ENCODE measurements around the gene GPX6. TPM values are rescaled to one million over a fixed set of nuclear protein-coding genes. Genes with fewer than 3 reads are reported as not detected.
A peak's percentile ranks its signal among the peaks of the same experiment; 100 is the strongest.

GPX6 gene
- total RNA-seq, 4 donors from 2014 or later = not detected

DNA sequence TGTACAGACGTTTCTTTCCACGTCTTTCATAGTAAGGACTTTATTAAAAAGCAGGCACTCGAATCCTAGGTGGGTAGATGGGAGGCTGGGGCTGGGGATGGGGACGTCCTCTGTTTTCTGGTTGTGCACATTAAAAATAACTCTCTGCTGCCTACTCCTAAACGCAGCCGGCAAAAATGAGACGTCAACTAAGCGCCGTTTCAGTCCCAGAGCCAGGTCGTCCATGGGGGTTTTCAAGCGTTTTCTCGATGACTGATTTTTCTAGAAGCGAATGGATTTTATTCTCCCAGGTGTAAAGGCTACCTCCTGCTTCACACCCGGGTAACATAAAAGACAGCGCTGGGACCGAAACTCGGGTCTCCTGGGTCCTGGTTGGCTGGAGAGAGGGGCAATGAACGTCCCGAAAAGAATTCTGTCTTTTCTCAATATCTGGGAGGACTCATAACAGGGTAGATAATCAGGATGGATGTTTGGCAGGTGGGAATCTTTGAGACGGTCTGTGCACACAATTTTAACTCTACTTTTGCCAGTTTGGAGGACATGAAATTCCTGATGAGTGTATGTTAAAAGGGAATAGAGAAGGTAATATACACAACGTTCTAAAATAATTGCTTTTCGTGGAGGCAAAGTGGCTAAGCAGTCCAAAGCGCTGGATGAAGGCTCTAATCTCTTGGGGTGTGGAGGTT is 25.2 kb downstream of the GPX6 start:
- Histone ChIP-seq H3K4me3 (peak overlapping the region in 2 of 4 donors; percentile 20 to 34), H3K27ac (peak overlapping the region in 1 of 4 donors; percentile 37), H3K4me1 (no peaks in the 10 kb centered on the region), H3K36me3 (no peaks in the 10 kb centered on the region), H3K9me3 (no peaks in the 10 kb centered on the region), H3K27me3 (peaks cover 7 to 25% (median 18%) of the 10 kb centered on the region in 3 donors)
- intact Hi-C loops (cut with DNase I; ENCODE audit: low total_unique reads) (no loop called here), in situ Hi-C loops (cut with MboI; ENCODE audit: low sequenced_read_pairs in 4 of 4) (no loop called here)
- TF ChIP-seq POLR2A (IDR thresholded peaks at IDR 0.05) (no peak), CTCF (IDR thresholded peaks at IDR 0.05 in 4 of 5, conservative IDR thresholded peaks at IDR 0.05 in 1 of 5) (no peak)
- DNase-seq = no peak
- ATAC-seq = no peak

DNA sequence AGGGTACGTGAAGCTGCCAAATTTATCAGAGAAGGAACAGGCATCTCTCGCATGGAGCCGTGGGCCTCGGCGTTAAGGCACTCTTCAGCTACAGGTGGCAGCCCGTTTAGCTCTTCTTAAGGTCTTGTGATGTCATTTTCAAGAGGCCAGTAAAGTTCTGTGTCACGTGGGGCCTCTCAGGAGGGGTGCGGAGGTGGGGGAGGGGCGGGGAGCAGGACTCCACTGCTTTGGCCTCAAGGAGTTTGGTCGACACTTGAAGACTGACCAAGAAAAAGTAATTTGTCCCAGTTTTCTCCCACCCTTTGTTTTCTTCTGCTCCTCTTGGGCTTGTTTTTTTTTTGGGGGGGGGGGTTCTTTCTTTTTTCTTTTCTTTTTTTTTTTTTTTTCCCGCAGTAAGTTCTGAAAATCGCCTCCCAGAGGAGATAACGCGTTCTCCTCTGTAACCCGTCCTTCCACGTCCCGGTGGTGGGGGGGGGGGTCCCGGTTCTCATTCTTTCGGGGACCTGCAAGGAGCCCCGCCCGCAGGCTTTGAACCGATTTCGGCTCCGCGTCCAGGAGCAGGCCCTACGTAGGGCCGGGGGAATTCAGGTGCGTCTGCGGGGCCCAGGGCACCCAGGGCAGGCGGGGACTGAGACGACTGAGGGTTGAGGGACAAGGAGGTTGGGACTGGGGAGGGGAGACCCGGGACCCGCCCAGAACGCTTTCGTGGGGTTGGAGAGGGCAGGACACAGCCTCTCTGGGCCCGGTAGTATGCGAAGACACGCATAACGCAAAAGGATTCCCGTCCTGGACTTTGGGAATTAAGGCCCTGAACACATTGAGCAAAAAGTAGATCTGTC is 26.0 kb downstream of the GPX6 start:
- DNase-seq = no peak
- H3K27me3 ChIP-seq = peaks cover 7 to 25% (median 18%) of the 10 kb centered on the region in 3 donors
- H3K36me3 ChIP-seq = no peaks in the 10 kb centered on the region
- peak overlapping the region in 3 of 4 donors; percentile 20 to 34 (median 21) for H3K4me3 ChIP-seq
- H3K27ac ChIP-seq = peak overlapping the region in 1 of 4 donors; percentile 37
- in situ Hi-C loops (cut with MboI; ENCODE audit: low sequenced_read_pairs in 4 of 4) (no loop called here), intact Hi-C loops (cut with DNase I; ENCODE audit: low total_unique reads) (no loop called here)
- ATAC-seq = no peak
- TF ChIP-seq POLR2A (IDR thresholded peaks at IDR 0.05) = no peak
- no peaks in the 10 kb centered on the region for H3K4me1 ChIP-seq
- no peaks in the 10 kb centered on the region for H3K9me3 ChIP-seq

DNA sequence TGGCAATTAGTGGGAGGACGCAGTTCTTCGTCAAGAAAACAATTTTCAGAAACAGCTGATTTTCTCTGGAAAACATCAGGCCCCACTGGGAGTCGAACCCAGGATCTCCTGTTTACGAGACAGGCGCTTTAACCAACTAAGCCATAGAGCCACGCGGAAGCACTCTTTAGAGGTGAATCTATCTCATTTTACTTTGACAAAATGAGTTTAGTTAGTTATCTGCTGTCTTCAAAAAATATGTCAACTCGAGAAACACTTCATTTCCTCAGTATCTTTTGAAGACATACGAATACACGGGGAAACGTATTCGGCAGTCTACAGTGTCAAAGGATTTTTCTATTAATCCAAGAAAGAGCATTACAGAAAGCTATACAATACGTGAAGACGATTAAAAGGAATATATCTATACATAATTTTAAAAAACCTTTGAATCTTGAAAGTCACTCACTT is 26.7 kb downstream of the GPX6 start:
- DNase-seq = no peak
- Histone ChIP-seq H3K4me1 (no peaks in the 10 kb centered on the region), H3K36me3 (no peaks in the 10 kb centered on the region), H3K27me3 (peaks cover 7 to 25% (median 18%) of the 10 kb centered on the region in 3 donors), H3K4me3 (peak overlapping the region in 1 of 4 donors; percentile 17), H3K27ac (no peak overlapping the region), H3K9me3 (no peaks in the 10 kb centered on the region)
- ATAC-seq = no peak
- intact Hi-C loops (cut with DNase I; ENCODE audit: low total_unique reads) = no loop called here
- in situ Hi-C loops (cut with MboI; ENCODE audit: low sequenced_read_pairs in 4 of 4) = no loop called here
- TF ChIP-seq CTCF (IDR thresholded peaks at IDR 0.05 in 4 of 5, conservative IDR thresholded peaks at IDR 0.05 in 1 of 5) (no peak), POLR2A (IDR thresholded peaks at IDR 0.05) (no peak)

- intact Hi-C loops (cut with DNase I; ENCODE audit: low total_unique reads) (no loop called here), in situ Hi-C loops (cut with MboI; ENCODE audit: low sequenced_read_pairs in 4 of 4) (no loop called here)
- DNase-seq = no peak
- Histone ChIP-seq H3K4me3 (no peak overlapping the region), H3K4me1 (no peaks in the 10 kb centered on the region), H3K9me3 (no peaks in the 10 kb centered on the region), H3K27ac (no peak overlapping the region), H3K36me3 (no peaks in the 10 kb centered on the region), H3K27me3 (peaks cover 7 to 25% (median 18%) of the 10 kb centered on the region in 3 donors)
- ATAC-seq = no peak
- TF ChIP-seq CTCF (IDR thresholded peaks at IDR 0.05 in 4 of 5, conservative IDR thresholded peaks at IDR 0.05 in 1 of 5) (no peak), POLR2A (IDR thresholded peaks at IDR 0.05) (no peak)
These were observed 28.4 kb downstream of the GPX6 start for GRCh38 chr6:28486988-28487742.
